Activated gamma-delta T cell treated with Interleukin-2 at 50 U/mL for 16 hours (primary cell): ENCODE results near the gene FAM25C.
"Not testable (repeated sequence)": the region's sequence is repeated elsewhere in the genome, so short reads cannot be mapped to it uniquely, and the experiment has no call there.

Experiments used
- DNase-seq: peaks from one replicate; pipeline ENCODE4 v3.0.0-alpha.2; 2020

FAM25C gene

GRCh38 chr10:47947424-47947823 is 52.2 kb downstream of the FAM25C start:
- DNase-seq = not testable (repeated sequence)
